NOMO-1 (cell line): ENCODE data around the gene DLGAP1.

ENCODE experiments used
- DNase-seq, 2 experiments: peaks; one replicate each; lab custom pipeline; 2025; ENCODE audit not compliant: unreplicated experiment in 2 of 2; lab: John Stamatoyannopoulos, UW

The DLGAP1 gene

GRCh38 chr18:3911413-3911812, 543.7 kb downstream of the DLGAP1 start:
- no peak for DNase-seq

- DNase-seq: no peak
Measured at GRCh38 chr18:3910512-3910911, 544.6 kb downstream of the DLGAP1 start.

DNA sequence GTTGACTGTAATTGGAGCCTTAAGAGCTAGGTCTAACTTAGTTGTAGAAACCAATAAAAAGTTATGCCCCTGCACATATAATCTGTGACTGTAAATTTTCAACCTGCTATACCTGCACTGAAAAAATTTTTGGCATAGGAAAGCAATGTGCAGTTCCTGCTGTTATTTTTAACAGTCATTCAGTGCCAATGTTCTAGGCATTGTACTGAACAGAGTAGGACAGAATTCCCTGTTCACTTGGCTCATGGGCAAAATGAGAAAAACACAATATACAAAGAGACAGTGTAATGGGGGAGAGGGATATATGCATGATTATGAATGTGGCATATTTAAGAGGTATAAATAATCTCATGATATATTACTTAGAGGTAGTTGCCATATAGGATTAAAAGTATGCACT, 547.2 kb downstream of the DLGAP1 start:
- no peak for DNase-seq

DNA sequence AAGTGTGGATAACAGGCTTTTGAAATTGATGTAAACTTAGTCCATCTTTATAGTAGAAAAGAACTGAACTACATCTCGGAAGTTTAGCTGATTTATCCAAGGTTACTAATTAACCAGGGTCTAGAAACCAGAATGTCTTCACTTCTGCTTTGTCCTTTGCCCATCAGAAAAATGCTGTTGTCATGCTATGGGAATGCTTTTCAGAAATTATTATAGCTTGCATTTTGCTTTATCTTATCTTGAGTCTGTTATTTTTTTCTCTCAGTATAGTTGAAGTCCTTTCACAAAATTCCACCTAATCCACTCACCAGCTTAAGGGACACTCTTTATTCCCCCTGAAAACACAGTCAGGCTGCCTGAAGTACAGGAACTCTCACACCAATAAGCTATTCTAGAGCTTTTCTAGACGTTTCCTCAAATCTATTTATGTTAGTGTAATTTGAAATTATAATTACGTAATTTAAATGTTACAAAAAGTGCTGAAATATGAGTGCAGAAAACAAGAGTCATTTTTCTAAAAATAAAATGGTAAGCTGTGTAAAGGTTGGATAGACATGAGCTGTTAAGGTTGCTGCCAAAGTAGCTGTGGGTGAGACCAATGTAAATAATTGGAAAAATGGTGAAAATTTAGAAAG, 548.9 kb downstream of the DLGAP1 start:
- DNase-seq: peak; percentile 39 to 70

GRCh38 chr18:3903337-3903736, 551.8 kb downstream of the DLGAP1 start:
- no peak for DNase-seq

DNA sequence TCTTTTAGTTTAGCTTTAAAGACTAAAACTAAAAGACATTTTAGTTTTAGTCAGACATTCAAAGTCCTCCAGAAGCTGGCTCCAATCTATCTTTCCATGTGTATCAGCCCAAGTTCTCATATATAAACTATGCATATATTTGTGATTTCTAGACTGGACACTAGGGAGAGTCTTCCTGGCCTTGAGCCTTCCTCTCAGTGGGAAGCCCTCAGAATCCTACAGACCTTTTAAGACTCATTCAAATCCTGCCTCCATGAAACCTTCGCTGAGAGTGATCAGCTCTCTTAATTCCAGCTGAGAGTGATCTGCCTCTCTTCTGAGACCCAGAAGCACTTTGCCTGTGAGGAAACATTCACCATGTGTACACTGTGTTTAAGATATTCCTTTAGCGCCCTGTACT, 552.4 kb downstream of the DLGAP1 start:
- no peak for DNase-seq

DNA sequence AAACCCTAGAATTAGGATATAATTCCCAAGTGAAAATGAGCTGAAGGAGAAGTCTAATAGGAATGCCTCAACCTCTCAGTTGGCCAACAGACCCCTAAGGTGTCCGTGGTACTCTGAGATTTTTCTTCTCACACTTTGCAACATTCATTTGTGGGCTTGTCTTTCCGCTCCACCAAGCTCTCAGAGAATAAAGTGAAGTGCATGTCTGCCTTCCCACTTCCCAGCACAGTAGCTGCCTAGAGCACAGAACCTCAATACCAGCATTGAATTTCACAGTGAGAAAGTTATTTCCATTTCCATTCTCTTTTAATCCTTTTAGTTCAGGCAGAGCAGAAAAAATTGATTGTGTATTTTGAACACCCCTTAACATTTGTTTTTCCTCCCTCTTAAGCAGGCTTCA, 553.3 kb downstream of the DLGAP1 start:
- DNase-seq: no peak

- no peak for DNase-seq
Measured at GRCh38 chr18:3901042-3901441, 554.1 kb downstream of the DLGAP1 start.

- no peak for DNase-seq
Measured at GRCh38 chr18:3900327-3900726, 554.8 kb downstream of the DLGAP1 start.

DNA sequence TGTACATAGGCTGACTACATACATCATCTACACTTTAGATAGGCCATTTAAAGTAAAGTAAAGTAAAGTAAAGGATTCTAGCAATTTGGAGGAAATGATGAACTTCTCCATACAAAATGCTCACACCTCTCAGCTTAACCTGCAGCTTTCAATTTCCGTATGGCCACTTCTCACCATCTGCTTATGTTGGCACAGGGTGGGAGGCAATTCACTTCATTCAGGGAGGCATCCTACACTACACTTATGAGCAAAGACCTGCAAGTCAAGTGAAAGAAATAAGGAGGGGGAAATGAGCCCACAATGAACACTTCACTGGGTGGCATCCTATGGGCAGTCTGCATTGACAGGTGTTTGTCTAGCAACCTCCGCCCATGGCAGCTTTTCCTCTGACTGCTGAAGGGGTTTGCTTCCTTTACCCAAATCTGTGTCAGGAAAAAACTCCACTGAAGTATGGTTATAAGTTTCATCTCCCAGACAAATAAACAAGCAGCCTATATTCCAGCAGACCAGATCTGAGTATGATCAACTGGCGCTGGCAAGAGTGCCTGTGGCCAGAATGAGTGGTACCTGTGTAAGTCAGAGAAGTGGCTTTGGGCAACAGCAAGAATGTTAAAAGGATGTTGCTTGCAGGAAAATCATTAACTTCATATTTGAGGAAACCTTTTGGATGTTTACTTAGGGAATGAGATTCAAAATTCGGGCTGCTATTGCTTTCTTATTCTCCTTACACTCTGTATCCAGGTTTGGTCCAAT, 556.1 kb downstream of the DLGAP1 start:
- no peak for DNase-seq

- no peak for DNase-seq
Measured at GRCh38 chr18:3892152-3892551, 563.0 kb downstream of the DLGAP1 start.

- DNase-seq: no peak
Measured at GRCh38 chr18:3891245-3891644, 563.9 kb downstream of the DLGAP1 start.

GRCh38 chr18:3889803-3890202, 565.3 kb downstream of the DLGAP1 start:
- DNase-seq: no peak

GRCh38 chr18:3889121-3889520, 566.0 kb downstream of the DLGAP1 start:
- no peak for DNase-seq

DNA sequence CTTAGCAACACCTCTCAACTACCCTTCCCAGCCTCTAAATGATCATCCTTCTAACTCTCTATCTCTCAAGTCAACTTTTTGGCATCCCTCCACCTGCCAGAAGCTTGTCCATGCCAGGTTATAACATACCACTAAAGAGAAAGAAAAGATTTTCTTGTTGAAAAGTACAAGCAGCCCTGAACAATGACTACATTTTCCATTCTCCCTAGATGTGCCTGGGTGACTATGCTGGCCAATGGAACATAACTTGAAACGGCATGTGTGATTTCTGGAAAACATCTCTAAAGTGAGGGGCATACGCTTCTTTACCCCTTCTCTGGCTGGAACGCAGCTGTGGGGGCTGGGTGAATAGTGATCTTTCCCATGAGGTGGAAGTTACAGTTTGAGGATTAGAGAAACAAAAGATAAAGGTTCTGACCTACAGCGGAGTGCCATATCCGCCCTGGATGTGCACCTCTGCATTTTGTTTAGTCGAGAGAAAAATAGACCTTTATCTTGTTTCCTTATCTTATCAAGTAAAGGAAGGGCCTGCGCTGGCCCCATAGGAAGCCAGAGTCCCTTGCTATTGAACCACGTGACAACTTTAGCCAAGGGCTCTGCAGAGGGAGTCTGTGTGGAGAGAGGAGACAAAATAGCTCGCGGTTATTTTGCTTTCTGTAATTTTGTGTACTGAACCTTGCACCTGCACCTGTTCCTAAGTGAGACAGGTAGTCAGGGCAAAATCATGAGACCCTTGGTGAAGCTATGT, 568.4 kb downstream of the DLGAP1 start:
- no peak for DNase-seq

- peak; percentile 1 to 6 for DNase-seq
Measured at GRCh38 chr18:3885209-3885792, 569.8 kb downstream of the DLGAP1 start.

GRCh38 chr18:3879836-3880120, 575.3 kb downstream of the DLGAP1 start:
- no peak for DNase-seq

DNA sequence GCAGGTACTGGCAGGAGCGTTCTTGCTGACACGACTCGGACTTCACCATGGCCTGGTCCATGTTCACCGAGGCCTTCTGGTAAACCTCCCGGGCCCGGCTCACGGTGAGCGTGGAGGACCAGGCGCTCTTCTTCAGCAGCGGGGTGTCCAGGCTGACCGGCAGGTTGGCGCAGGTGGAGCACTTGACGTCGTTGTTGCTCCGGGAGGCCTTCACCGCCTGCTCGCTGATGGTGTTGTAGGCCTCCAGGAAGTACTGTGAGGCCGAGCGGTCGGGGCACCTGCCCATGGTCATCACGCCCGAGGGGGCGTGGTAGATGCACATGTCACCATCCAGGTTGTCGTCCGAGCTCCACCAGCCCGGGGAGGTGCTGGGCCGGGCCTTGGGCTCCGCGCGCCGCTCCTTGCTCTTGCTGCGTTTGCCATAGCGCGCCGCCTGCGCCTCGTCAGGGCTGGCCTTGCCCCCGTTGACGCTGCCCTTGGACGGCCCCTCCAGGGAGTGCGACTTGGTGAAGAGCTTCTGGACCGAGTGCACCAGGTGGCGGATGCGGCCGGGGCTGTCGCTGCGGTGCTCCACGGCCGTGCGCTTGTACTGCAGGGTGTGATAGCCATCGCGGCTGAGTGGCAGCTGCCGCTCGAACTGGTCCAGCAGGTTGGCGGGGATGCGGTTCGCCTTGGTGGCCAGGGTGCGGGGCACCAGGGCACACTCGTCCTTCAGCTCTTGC, 575.8 kb downstream of the DLGAP1 start:
- no peak for DNase-seq

- DNase-seq: peak; percentile 47 to 61
Measured at GRCh38 chr18:3878401-3878800, 576.7 kb downstream of the DLGAP1 start.

- DNase-seq: peak; percentile 64 to 88
Measured at GRCh38 chr18:3877678-3878077, 577.4 kb downstream of the DLGAP1 start.

- peak; percentile 17 to 61 for DNase-seq
Measured at GRCh38 chr18:3875961-3876360, 579.1 kb downstream of the DLGAP1 start.
